ENCODE results near the gene SGSH. TPM values are rescaled to one million over a fixed set of nuclear protein-coding genes. Genes with fewer than 3 reads are reported as not detected.
"Not testable (repeated sequence)": the region's sequence is repeated elsewhere in the genome, so short reads cannot be mapped to it uniquely, and the experiment has no call there.

Gene SGSH
- total RNA-seq, 1 experiment from 2014 or later: 19.8 TPM

GRCh38 chr17:80244871-80245509 lies 24.9 kb upstream of the SGSH start:
- Histone ChIP-seq H2AFZ (ENCODE audit: low read length) (no peak overlapping the region), H2AK5ac (ENCODE audit: insufficient read length, low read length) (no peak overlapping the region), H2BK120ac (ENCODE audit: low read depth, low read length, poor library complexity, severe bottlenecking) (no peak overlapping the region), H3K14ac (ENCODE audit: insufficient read depth, low read length) (no peak overlapping the region), H2BK15ac (ENCODE audit: low read depth, low read length) (no peak overlapping the region), H3K9ac (ENCODE audit: extremely low read depth, insufficient read length, low read length) (no peak overlapping the region), H2BK20ac (ENCODE audit: low read depth, low read length, poor library complexity, severe bottlenecking) (no peak overlapping the region), H3K79me2 (ENCODE audit: insufficient read depth, low read length) (no peaks in the 10 kb centered on the region), H4K20me1 (ENCODE audit: control insufficient read depth, insufficient read depth, insufficient read length) (no peaks in the 10 kb centered on the region), H2BK12ac (ENCODE audit: insufficient read length, low read depth, low read length) (no peak overlapping the region), H3K79me1 (ENCODE audit: insufficient read depth, low read depth, low read length, poor library complexity, severe bottlenecking) (no peaks in the 10 kb centered on the region), H4K5ac (ENCODE audit: insufficient read length, low read depth, low read length) (no peak overlapping the region), H3K23me2 (ENCODE audit: insufficient read length, low read depth, low read length, poor library complexity, severe bottlenecking) (no peaks in the 10 kb centered on the region), H3K4me2 (ENCODE audit: insufficient read depth, insufficient read length, low read length) (no peak overlapping the region), H3K27ac (ENCODE audit: insufficient read length, low read depth, low read length) (no peak overlapping the region), H3T11ph (ENCODE audit: low read length) (no peak overlapping the region), H3K4me1 (ENCODE audit: insufficient read depth, low read length) (no peaks in the 10 kb centered on the region), H3K27me3 (ENCODE audit: insufficient read depth, low read length) (no peaks in the 10 kb centered on the region), H3K4ac (ENCODE audit: low read depth, low read length) (no peak overlapping the region), H4K91ac (ENCODE audit: insufficient read length, low read depth, low read length) (no peak overlapping the region), H2BK5ac (ENCODE audit: insufficient read length, low read length) (no peak overlapping the region), H3K9me3 (ENCODE audit: control insufficient read depth, low read depth, low read length) (no peaks in the 10 kb centered on the region), H3K23ac (ENCODE audit: insufficient read length, low read depth, low read length) (no peak overlapping the region), H4K8ac (replicated peaks; ENCODE audit: insufficient read length, low read depth, low read length) (no peak overlapping the region), H3K18ac (ENCODE audit: insufficient read length, low read depth, low read length) (no peak overlapping the region), H3K56ac (ENCODE audit: insufficient read length, low read depth, low read length) (no peak overlapping the region)
- Mint-ChIP-seq H3K4me3 (no peak overlapping the region), H3K36me3 (ENCODE audit: insufficient read depth in 1 of 3, low read depth in 3 of 3) (peaks cover 10 to 42% (median 24%) of the 10 kb centered on the region in 3 experiments), H3K4me1 (no peaks in the 10 kb centered on the region), H3K27ac (peak overlapping the region in 2 of 3 experiments; percentile 11 to 56; a peak in 3 of 7 replicates), H3K27me3 (ENCODE audit: low read depth) (no peaks in the 10 kb centered on the region; the same call in 1 of the 2 replicates), H3K9me3 (no peaks in the 10 kb centered on the region)
- no peak for DNase-seq
- TF ChIP-seq CTCF (conservative IDR thresholded peaks at IDR 0.05): no peak
- WGBS (ENCODE audit: extremely low coverage, insufficient read length, low lambda C conversion rate): no CpG with 5 or more reads among the region's 22 CpGs

- H3K9me3 Mint-ChIP-seq; H3K23me2 ChIP-seq (ENCODE audit: insufficient read length, low read depth, low read length, poor library complexity, severe bottlenecking); H3K4me2 ChIP-seq (ENCODE audit: insufficient read depth, insufficient read length, low read length); H2AK5ac ChIP-seq (ENCODE audit: insufficient read length, low read length); H3K27ac ChIP-seq (ENCODE audit: insufficient read length, low read depth, low read length); H2AFZ ChIP-seq (ENCODE audit: low read length); H2BK15ac ChIP-seq (ENCODE audit: low read depth, low read length); H3K9ac ChIP-seq (ENCODE audit: extremely low read depth, insufficient read length, low read length); H3K9me3 ChIP-seq (ENCODE audit: control insufficient read depth, low read depth, low read length); H3K14ac ChIP-seq (ENCODE audit: insufficient read depth, low read length); H2BK5ac ChIP-seq (ENCODE audit: insufficient read length, low read length); H2BK12ac ChIP-seq (ENCODE audit: insufficient read length, low read depth, low read length); H4K91ac ChIP-seq (ENCODE audit: insufficient read length, low read depth, low read length); H3K23ac ChIP-seq (ENCODE audit: insufficient read length, low read depth, low read length); H4K20me1 ChIP-seq (ENCODE audit: control insufficient read depth, insufficient read depth, insufficient read length); H3K79me2 ChIP-seq (ENCODE audit: insufficient read depth, low read length); H2BK20ac ChIP-seq (ENCODE audit: low read depth, low read length, poor library complexity, severe bottlenecking); H3K27me3 Mint-ChIP-seq (ENCODE audit: low read depth); H4K5ac ChIP-seq (ENCODE audit: insufficient read length, low read depth, low read length); H3K79me1 ChIP-seq (ENCODE audit: insufficient read depth, low read depth, low read length, poor library complexity, severe bottlenecking); H3K56ac ChIP-seq (ENCODE audit: insufficient read length, low read depth, low read length); H3K4ac ChIP-seq (ENCODE audit: low read depth, low read length); H3K27ac Mint-ChIP-seq; H3K18ac ChIP-seq (ENCODE audit: insufficient read length, low read depth, low read length); H3K4me1 Mint-ChIP-seq; H4K8ac ChIP-seq (replicated peaks; ENCODE audit: insufficient read length, low read depth, low read length); H3K4me3 Mint-ChIP-seq; DNase-seq; H3K27me3 ChIP-seq (ENCODE audit: insufficient read depth, low read length); H3T11ph ChIP-seq (ENCODE audit: low read length); H3K4me1 ChIP-seq (ENCODE audit: insufficient read depth, low read length); H2BK120ac ChIP-seq (ENCODE audit: low read depth, low read length, poor library complexity, severe bottlenecking): not testable (repeated sequence)
- H3K36me3 Mint-ChIP-seq (ENCODE audit: insufficient read depth in 1 of 3, low read depth in 3 of 3): peaks cover 10 to 46% (median 24%) of the 10 kb centered on the region in 3 experiments
- no CpG with 5 or more reads among the region's 6 CpGs for WGBS (ENCODE audit: extremely low coverage, insufficient read length, low lambda C conversion rate)
Observed at GRCh38 chr17:80244448-80244847, 24.3 kb upstream of the SGSH start.
